K562 (cell line): ENCODE results near the gene DRAXIN. TPM values are rescaled to one million over a fixed set of nuclear protein-coding genes. Genes with fewer than 3 reads are reported as not detected.

Experiments
- CREB1 ChIP-seq, 2 experiments: sonication (generic) in 1 of 2; formaldehyde crosslinking in 1 of 2; IDR thresholded peaks; 2 replicates each; pipeline versions ENCODE4 v1.6.1 to v1.8.0; 2012 to 2022; ENCODE audit warnings: inconsistent platforms in 1 of 2, mild to moderate bottlenecking in 1 of 2, missing genetic modification reagents in 1 of 2, moderate library complexity in 1 of 2
- EP300 ChIP-seq: IDR thresholded peaks from 2 replicates; pipeline ENCODE4 v1.6.1; 2012; ENCODE audit warnings: low read length, improper control_type of control experiment
- GTF2E2 ChIP-seq: fragments of 200-800 bp; sonication (Bioruptor generic); IDR thresholded peaks from 2 replicates; pipeline ENCODE4 v1.6.1; 2016; ENCODE audit warnings: missing genetic modification characterization, missing compliant biosample characterization
- HDAC1 ChIP-seq, 2 experiments: fragments of 450-650 bp; IDR thresholded peaks; 2 replicates each; pipeline ENCODE4 v1.6.1; 2016 to 2017; ENCODE audit warnings: inconsistent platforms in 1 of 2, mild to moderate bottlenecking in 1 of 2, moderate library complexity in 1 of 2
- MEF2A ChIP-seq: IDR thresholded peaks from 2 replicates; pipeline ENCODE4 v1.6.1; 2011; ENCODE audit warnings: low read depth, mild to moderate bottlenecking, low read length, moderate library complexity; ENCODE audit not compliant: control insufficient read depth
- MXI1 ChIP-seq: IDR thresholded peaks from 2 replicates; pipeline ENCODE4 v1.6.1; 2011; ENCODE audit warnings: low read depth, mild to moderate bottlenecking, improper control_type of control experiment, low read length
- POLR2B ChIP-seq: fragments of 450-650 bp; IDR thresholded peaks from 2 replicates; pipeline ENCODE4 v1.6.1; 2018; ENCODE audit warnings: low read depth; ENCODE audit not compliant: partially characterized antibody
- RBBP5 ChIP-seq: fragments of 200-600 bp; sonication (generic); IDR thresholded peaks from 2 replicates; pipeline ENCODE4 v1.6.1; 2012; ENCODE audit warnings: borderline replicate concordance, mild to moderate bottlenecking, low read length, control low read depth, inconsistent platforms; ENCODE audit not compliant: insufficient read depth, poor library complexity, severe bottlenecking
- TEAD4 ChIP-seq, 2 experiments: sonication (generic) in 1 of 2; formaldehyde crosslinking in 1 of 2; IDR thresholded peaks; 2 replicates each; pipeline versions ENCODE4 v1.6.1 to v1.8.0; 2012 to 2022; ENCODE audit warnings: borderline replicate concordance in 1 of 2, inconsistent platforms in 1 of 2, low read length in 1 of 2, mild to moderate bottlenecking in 1 of 2, missing genetic modification reagents in 1 of 2
- ZNF584 ChIP-seq: fragments of 200-800 bp; sonication (Bioruptor generic); IDR thresholded peaks from 2 replicates; pipeline ENCODE4 v1.6.1; 2016; ENCODE audit warnings: low read depth, mild to moderate bottlenecking, missing genetic modification characterization, missing compliant biosample characterization
- polyA plus RNA-seq, 8 experiments: library from polyadenylated mRNA; depleted of rRNA in 4 of 8; stranded (reverse) in 5 of 8; unstranded in 3 of 8; fragments of >200 nt; fragmentation: Nextera tagmentation in 2 of 8; fragmentation: Illumina TruSeq in 1 of 8; extraction: Ambion mirVana in 2 of 8; extraction: Trizol in 1 of 8; gene quantifications; 2 replicates each; pipeline versions ENCODE4 v1.2.1 to v1.2.3, GENCODE V29; 2011 to 2014; ENCODE audit warnings: inconsistent platforms in 1 of 8, missing spikeins in 1 of 8
- total RNA-seq, 7 experiments: library from RNA; depleted of rRNA in 6 of 7; stranded (reverse); fragments of >200 nt in 6 of 7; fragmentation: Illumina TruSeq in 2 of 7; extraction: Trizol in 2 of 7; gene quantifications; 2 replicates each; pipeline versions ENCODE4 v1.2.1 to v1.2.3, GENCODE V29; 2011 to 2021; ENCODE audit warnings: low replicate concordance in 1 of 7
- TF ChIP-seq, protein P1 (sequence below): sonication (generic); formaldehyde crosslinking; IDR thresholded peaks from 2 replicates; pipeline ENCODE4 v1.8.0; 2022; ENCODE audit warnings: mild to moderate bottlenecking, missing genetic modification reagents, borderline replicate concordance
- TF ChIP-seq, protein P2 (sequence below): fragments of 450-650 bp; formaldehyde crosslinking; IDR thresholded peaks from 2 replicates; pipeline ENCODE4 v1.4.0; 2022; ENCODE audit warnings: missing genetic modification characterization
- TF ChIP-seq, protein P3 (sequence below): fragments of 250-450 bp; sonication (Bioruptor Pico); IDR thresholded peaks from 2 replicates; pipeline ENCODE4 v1.8.0; 2021; ENCODE audit warnings: moderate library complexity, mild to moderate bottlenecking, inconsistent platforms
- TF ChIP-seq, protein P4 (sequence below): fragments of 250-450 bp; sonication (Bioruptor Pico); IDR thresholded peaks from 2 replicates; pipeline ENCODE4 v1.8.0; 2021; ENCODE audit warnings: borderline replicate concordance, mild to moderate bottlenecking, moderate library complexity; ENCODE audit not compliant: poor library complexity, severe bottlenecking
- TF ChIP-seq, protein P5 (sequence below): fragments of 450-650 bp; formaldehyde crosslinking; conservative IDR thresholded peaks from 2 replicates; pipeline ENCODE4 v1.4.0; 2022; ENCODE audit warnings: mild to moderate bottlenecking, missing genetic modification characterization

Gene DRAXIN
- total and polyA plus RNA-seq, 9 of the 15 experiments (the other 6 are each of a cell fraction or from before 2014, with no cell fraction given) = 0.01 to 0.04 (median 0.01) TPM; not detected in 6

DNA sequence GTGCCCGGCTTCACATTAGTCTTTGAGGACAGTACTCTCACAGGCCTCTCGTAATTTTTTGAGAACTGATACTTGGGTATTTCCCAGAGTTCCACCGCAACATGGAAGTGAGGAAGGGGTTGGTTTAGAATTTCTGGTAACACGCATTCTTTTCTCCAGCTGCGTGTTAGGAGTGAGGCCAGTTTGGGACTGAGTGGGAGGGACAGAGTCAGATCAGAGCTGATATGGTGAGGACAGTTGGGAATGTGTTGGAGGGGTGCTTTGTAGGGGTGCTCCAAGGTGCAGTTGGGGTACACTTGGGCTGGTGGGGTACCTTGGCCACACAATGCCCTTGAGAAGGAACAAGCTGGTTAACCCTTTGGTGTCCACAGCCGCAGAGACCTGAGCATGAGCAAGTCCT, 20.8 kb upstream of the DRAXIN start (continued):
- TF ChIP-seq, protein P1, sequence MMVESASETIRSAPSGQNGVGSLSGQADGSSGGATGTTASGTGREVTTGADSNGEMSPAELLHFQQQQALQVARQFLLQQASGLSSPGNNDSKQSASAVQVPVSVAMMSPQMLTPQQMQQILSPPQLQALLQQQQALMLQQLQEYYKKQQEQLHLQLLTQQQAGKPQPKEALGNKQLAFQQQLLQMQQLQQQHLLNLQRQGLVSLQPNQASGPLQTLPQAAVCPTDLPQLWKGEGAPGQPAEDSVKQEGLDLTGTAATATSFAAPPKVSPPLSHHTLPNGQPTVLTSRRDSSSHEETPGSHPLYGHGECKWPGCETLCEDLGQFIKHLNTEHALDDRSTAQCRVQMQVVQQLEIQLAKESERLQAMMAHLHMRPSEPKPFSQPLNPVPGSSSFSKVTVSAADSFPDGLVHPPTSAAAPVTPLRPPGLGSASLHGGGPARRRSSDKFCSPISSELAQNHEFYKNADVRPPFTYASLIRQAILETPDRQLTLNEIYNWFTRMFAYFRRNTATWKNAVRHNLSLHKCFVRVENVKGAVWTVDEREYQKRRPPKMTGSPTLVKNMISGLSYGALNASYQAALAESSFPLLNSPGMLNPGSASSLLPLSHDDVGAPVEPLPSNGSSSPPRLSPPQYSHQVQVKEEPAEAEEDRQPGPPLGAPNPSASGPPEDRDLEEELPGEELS (CRISPR knock-in tag) = no peak
- TF ChIP-seq HDAC1 (IDR thresholded peaks at IDR 0.05) (peak in 1 of 2 experiments; percentile 58; a peak in 2 of 4 replicates), GTF2E2 (no peak), POLR2B (peak; percentile 16), EP300 (peak; percentile 29; the same call in 1 of the 2 replicates), CREB1 (IDR thresholded peaks at IDR 0.05) (no peak), CREB1 (CRISPR knock-in tag; IDR thresholded peaks at IDR 0.05) (no peak), MXI1 (no peak), RBBP5 (peak; percentile 16), TEAD4 (IDR thresholded peaks at IDR 0.05; ENCODE audit: low read length) (peak; percentile 28; the same call in 1 of the 2 replicates), TEAD4 (CRISPR knock-in tag; IDR thresholded peaks at IDR 0.05; ENCODE audit: borderline replicate concordance) (no peak), ZNF584 (CRISPR knock-in tag) (0 out of 2 replicates have a peak, but pooled peaks have one; percentile 25), MEF2A (no peak)
- TF ChIP-seq, protein P2, sequence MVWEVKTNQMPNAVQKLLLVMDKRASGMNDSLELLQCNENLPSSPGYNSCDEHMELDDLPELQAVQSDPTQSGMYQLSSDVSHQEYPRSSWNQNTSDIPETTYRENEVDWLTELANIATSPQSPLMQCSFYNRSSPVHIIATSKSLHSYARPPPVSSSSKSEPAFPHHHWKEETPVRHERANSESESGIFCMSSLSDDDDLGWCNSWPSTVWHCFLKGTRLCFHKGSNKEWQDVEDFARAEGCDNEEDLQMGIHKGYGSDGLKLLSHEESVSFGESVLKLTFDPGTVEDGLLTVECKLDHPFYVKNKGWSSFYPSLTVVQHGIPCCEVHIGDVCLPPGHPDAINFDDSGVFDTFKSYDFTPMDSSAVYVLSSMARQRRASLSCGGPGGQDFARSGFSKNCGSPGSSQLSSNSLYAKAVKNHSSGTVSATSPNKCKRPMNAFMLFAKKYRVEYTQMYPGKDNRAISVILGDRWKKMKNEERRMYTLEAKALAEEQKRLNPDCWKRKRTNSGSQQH = peak; percentile 94
- TF ChIP-seq, protein P3, sequence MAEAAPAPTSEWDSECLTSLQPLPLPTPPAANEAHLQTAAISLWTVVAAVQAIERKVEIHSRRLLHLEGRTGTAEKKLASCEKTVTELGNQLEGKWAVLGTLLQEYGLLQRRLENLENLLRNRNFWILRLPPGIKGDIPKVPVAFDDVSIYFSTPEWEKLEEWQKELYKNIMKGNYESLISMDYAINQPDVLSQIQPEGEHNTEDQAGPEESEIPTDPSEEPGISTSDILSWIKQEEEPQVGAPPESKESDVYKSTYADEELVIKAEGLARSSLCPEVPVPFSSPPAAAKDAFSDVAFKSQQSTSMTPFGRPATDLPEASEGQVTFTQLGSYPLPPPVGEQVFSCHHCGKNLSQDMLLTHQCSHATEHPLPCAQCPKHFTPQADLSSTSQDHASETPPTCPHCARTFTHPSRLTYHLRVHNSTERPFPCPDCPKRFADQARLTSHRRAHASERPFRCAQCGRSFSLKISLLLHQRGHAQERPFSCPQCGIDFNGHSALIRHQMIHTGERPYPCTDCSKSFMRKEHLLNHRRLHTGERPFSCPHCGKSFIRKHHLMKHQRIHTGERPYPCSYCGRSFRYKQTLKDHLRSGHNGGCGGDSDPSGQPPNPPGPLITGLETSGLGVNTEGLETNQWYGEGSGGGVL (CRISPR knock-in tag) = no peak
- TF ChIP-seq, protein P4, sequence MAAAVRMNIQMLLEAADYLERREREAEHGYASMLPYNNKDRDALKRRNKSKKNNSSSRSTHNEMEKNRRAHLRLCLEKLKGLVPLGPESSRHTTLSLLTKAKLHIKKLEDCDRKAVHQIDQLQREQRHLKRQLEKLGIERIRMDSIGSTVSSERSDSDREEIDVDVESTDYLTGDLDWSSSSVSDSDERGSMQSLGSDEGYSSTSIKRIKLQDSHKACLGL (CRISPR knock-in tag) = no peak
- TF ChIP-seq, protein P5, sequence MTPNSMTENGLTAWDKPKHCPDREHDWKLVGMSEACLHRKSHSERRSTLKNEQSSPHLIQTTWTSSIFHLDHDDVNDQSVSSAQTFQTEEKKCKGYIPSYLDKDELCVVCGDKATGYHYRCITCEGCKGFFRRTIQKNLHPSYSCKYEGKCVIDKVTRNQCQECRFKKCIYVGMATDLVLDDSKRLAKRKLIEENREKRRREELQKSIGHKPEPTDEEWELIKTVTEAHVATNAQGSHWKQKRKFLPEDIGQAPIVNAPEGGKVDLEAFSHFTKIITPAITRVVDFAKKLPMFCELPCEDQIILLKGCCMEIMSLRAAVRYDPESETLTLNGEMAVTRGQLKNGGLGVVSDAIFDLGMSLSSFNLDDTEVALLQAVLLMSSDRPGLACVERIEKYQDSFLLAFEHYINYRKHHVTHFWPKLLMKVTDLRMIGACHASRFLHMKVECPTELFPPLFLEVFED = peak; percentile 59; the same call in 1 of the 2 replicates
